Activated CD4-positive, alpha-beta memory T cell treated with anti-CD3 and anti-CD28 coated beads, Interleukin-2, amount 10 ng/mL, durations not matched to agents 7 days and 5 days (primary cell): ENCODE measurements around the gene SLC7A6OS. TPM values are rescaled to one million over a fixed set of nuclear protein-coding genes. Genes with fewer than 3 reads are reported as not detected.

Experiments used
- CTCF ChIA-PET: fragments of 350-600 bp; sonication (Branson Sonifier 250); formaldehyde crosslinking; loops from one replicate; lab custom pipeline; 2021; ENCODE audit warnings: antibody characterized with exemption, inconsistent platforms; lab: Charles Lee
- POLR2A ChIA-PET: fragments of 350-600 bp; sonication (Branson Sonifier 250); formaldehyde crosslinking; loops from one replicate; lab custom pipeline; 2021; ENCODE audit warnings: antibody characterized with exemption; lab: Charles Lee
- DNase-seq: peaks from one replicate; pipeline ENCODE4 v3.0.0-alpha.2; 2020
- H3K27ac Mint-ChIP-seq: one replicate; pipeline ENCODE4 v1.8.0; 2021; ENCODE audit warnings: mild to moderate bottlenecking, mixed read lengths
- H3K27me3 Mint-ChIP-seq: one replicate; pipeline ENCODE4 v1.8.0; 2021; ENCODE audit warnings: mixed read lengths
- H3K36me3 Mint-ChIP-seq: one replicate; pipeline ENCODE4 v1.8.0; 2021; ENCODE audit warnings: low read depth, mixed read lengths
- H3K4me1 Mint-ChIP-seq: one replicate; pipeline ENCODE4 v1.8.0; 2021; ENCODE audit warnings: mixed read lengths
- H3K4me3 Mint-ChIP-seq: one replicate; pipeline ENCODE4 v1.8.0; 2021; ENCODE audit warnings: mild to moderate bottlenecking, mixed read lengths
- H3K9me3 Mint-ChIP-seq: one replicate; pipeline ENCODE4 v1.8.0; 2021; ENCODE audit warnings: mixed read lengths
- total RNA-seq, 2 experiments: library from RNA; stranded (reverse); gene quantifications; one replicate each; pipeline ENCODE4 v1.2.3, GENCODE V29; 2021

SLC7A6OS gene
- total RNA-seq, 2 experiments from 2014 or later = 30.4 to 31.2 TPM

DNA sequence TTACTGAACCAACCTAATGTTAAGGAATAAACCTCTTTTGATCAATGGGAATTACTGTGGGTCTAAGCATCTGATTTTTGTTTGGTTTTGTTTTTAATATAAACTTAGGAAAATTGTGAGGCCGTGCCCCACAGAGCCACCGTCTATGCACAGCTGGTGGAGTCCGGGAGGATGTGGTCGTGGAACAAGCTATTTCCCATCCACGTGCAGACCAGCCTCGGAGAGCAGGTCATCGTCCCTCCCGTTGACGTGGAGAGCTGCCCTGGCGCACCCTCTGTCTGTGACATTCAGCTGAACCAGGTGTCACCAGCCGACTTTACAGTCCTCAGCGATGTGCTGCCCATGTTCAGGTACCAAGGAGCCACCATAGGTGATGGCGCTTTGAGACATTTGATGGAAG is 28.5 kb upstream of the SLC7A6OS start:
- Mint-ChIP-seq H3K36me3 (peaks cover 58% of the 10 kb centered on the region), H3K27ac (no peak overlapping the region), H3K4me1 (no peaks in the 10 kb centered on the region), H3K27me3 (no peaks in the 10 kb centered on the region), H3K4me3 (no peak overlapping the region), H3K9me3 (no peaks in the 10 kb centered on the region)
- no peak for DNase-seq
- ChIA-PET CTCF (interaction anchor here (1.2 kb wide), 1 partner anchor 10 kb away, joined by 4 read pairs; no protein-coding TSS in a partner anchor), POLR2A (interaction anchor here (0.6 to 1.0 kb wide), 3 partner anchors 28 to 78 kb away, joined by 3 read pairs; partner anchors contain the start of genes PRMT7 and SLC7A6OS)

GRCh38 chr16:68338326-68339119 is 27.8 kb upstream of the SLC7A6OS start:
- ChIA-PET CTCF (interaction anchor here (1.2 kb wide), 1 partner anchor 10 kb away, joined by 4 read pairs; no protein-coding TSS in a partner anchor), POLR2A (interaction anchor here (0.7 kb wide), 1 partner anchor 27 kb away, joined by 3 read pairs; the partner anchor contains the start of genes PRMT7 and SLC7A6OS)
- H3K27ac Mint-ChIP-seq = no peak overlapping the region
- H3K9me3 Mint-ChIP-seq = no peaks in the 10 kb centered on the region
- H3K4me3 Mint-ChIP-seq = no peak overlapping the region
- DNase-seq = no peak
- H3K36me3 Mint-ChIP-seq = peaks cover 60% of the 10 kb centered on the region
- no peaks in the 10 kb centered on the region for H3K4me1 Mint-ChIP-seq
- no peaks in the 10 kb centered on the region for H3K27me3 Mint-ChIP-seq

- H3K9me3 Mint-ChIP-seq = no peaks in the 10 kb centered on the region
Observed at GRCh38 chr16:68335175-68335574, 24.4 kb upstream of the SLC7A6OS start.

DNA sequence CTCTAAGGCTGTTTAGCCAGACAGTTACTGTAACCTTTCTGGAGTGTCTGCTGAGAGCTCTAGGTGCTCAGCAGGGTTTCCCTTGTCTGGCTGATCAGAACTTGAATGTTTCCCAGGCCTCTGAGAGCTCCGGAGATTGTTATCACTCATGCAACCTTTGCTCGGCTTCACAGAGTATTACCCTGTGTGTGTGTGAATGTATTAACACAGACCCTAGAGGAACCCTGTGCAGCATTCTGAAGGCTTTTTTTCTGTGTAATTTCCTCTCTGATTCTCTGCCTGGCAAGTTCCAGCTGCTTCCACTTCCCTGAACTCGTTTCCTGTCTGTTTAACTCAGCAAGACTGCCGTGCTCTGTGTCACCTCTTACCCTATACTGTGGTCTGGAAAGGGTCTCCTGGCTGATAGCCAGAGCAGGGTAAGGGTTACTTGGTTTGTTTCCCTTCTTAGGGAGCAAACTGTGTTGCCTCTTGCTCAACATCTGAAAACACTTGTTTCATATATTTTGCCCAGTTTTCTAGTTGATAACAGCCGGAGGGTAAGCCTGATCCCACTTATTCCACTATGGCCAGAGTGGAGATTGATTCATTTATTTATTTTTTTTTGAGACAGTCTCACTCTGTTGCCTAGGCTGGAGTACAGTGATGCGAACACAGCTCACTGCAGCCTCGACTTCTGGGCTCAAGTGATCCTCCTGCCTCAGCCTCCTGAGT is 21.8 kb upstream of the SLC7A6OS start:
- H3K36me3 Mint-ChIP-seq = peaks cover 34% of the 10 kb centered on the region

More at GRCh38 chr16:68335175-68335574, 24.4 kb upstream of the SLC7A6OS start:
- Mint-ChIP-seq H3K27ac (no peak overlapping the region), H3K4me3 (no peak overlapping the region), H3K27me3 (no peaks in the 10 kb centered on the region), H3K4me1 (peaks cover 12% of the 10 kb centered on the region), H3K36me3 (peaks cover 49% of the 10 kb centered on the region)
- DNase-seq = no peak
- CTCF ChIA-PET = interaction anchor here (4.8 kb wide), 1 partner anchor 73 kb away, joined by 54 read pairs; the partner anchor contains the start of gene SLC7A6
- POLR2A ChIA-PET = no interaction called here

GRCh38 chr16:68331879-68332410 is 21.2 kb upstream of the SLC7A6OS start:
- Mint-ChIP-seq H3K27ac (peak overlapping the region; percentile 47), H3K9me3 (no peaks in the 10 kb centered on the region), H3K36me3 (peaks cover 32% of the 10 kb centered on the region), H3K4me1 (peaks cover 17% of the 10 kb centered on the region), H3K27me3 (no peaks in the 10 kb centered on the region), H3K4me3 (no peak overlapping the region)
- ChIA-PET CTCF (interaction anchor here (1.5 to 4.8 kb wide), 2 partner anchors 24 to 69 kb away, joined by 5 to 54 read pairs; partner anchors contain the start of gene SLC7A6), POLR2A (interaction anchor here (1.4 to 2.5 kb wide), 4 partner anchors 9 to 71 kb away, joined by 3 to 8 read pairs (median 6); partner anchors contain the start of gene SLC7A6)
- DNase-seq = no peak

More for the DNA sequence above, 21.8 kb upstream of the SLC7A6OS start:
- CTCF ChIA-PET = interaction anchor here (0.6 to 4.8 kb wide), 3 partner anchors 23 to 90 kb away, joined by 3 to 54 read pairs (median 5); partner anchors contain the start of gene SLC7A6
- POLR2A ChIA-PET = interaction anchor here (1.4 to 2.5 kb wide), 4 partner anchors 9 to 71 kb away, joined by 3 to 8 read pairs (median 6); partner anchors contain the start of gene SLC7A6
- Mint-ChIP-seq H3K4me1 (peaks cover 13% of the 10 kb centered on the region), H3K27me3 (no peaks in the 10 kb centered on the region), H3K4me3 (no peak overlapping the region), H3K9me3 (no peaks in the 10 kb centered on the region), H3K27ac (peak overlapping the region; percentile 47)
- DNase-seq = peak; percentile 25

DNA sequence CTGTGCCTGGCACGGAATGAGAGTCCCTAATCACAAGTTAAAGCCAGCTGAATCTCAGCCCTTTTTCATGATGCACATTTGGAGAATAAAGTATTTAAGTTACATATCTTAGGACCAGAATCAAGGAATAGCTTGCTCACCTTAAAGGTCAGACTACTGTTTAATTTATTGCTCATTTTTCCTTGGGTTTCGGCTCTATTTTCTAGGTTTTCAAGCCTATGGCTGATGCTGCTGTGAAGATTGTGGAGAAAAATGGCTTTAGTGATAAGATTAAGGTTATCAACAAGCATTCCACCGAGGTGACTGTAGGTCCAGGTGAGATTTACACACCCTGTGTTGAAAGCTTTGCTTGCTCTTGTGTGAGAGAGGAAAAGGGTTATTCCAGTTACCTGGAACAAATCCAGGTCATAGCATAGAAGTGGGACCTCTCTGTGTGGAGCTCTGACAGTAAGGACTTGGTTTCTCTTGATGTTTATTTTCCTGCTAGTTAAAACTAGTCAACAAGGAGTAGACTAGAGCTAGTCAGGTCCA is 18.2 kb upstream of the SLC7A6OS start:
- no peak for DNase-seq
- no peaks in the 10 kb centered on the region for H3K27me3 Mint-ChIP-seq
- no peaks in the 10 kb centered on the region for H3K9me3 Mint-ChIP-seq
- H3K4me3 Mint-ChIP-seq = no peak overlapping the region
- H3K4me1 Mint-ChIP-seq = peaks cover 19% of the 10 kb centered on the region
- CTCF ChIA-PET = interaction anchor here (0.6 to 7.7 kb wide), 28 partner anchors 8 to 869 kb away, joined by 3 to 285 read pairs (median 6); partner anchors contain the start of genes PLA2G15, PRMT7, SLC7A6 and SLC7A6OS
- POLR2A ChIA-PET = interaction anchor here (0.8 to 4.0 kb wide), 5 partner anchors 10 to 68 kb away, joined by 3 to 27 read pairs (median 4); partner anchors contain the start of genes PRMT7, SLC7A6 and SLC7A6OS
- H3K27ac Mint-ChIP-seq = no peak overlapping the region
- peaks cover 30% of the 10 kb centered on the region for H3K36me3 Mint-ChIP-seq

- H3K9me3 Mint-ChIP-seq = no peaks in the 10 kb centered on the region
- H3K4me1 Mint-ChIP-seq = peaks cover 19% of the 10 kb centered on the region
- ChIA-PET CTCF (interaction anchor here (0.6 to 7.7 kb wide), 27 partner anchors 9 to 801 kb away, joined by 3 to 285 read pairs (median 6); partner anchors contain the start of genes PLA2G15, PRMT7, SLC7A6 and SLC7A6OS), POLR2A (interaction anchor here (0.8 to 4.0 kb wide), 6 partner anchors 9 to 68 kb away, joined by 3 to 27 read pairs (median 4); partner anchors contain the start of genes PRMT7, SLC7A6 and SLC7A6OS)
- H3K36me3 Mint-ChIP-seq = peaks cover 32% of the 10 kb centered on the region
- H3K27ac Mint-ChIP-seq = no peak overlapping the region
- peak; percentile 82 for DNase-seq
- no peak overlapping the region for H3K4me3 Mint-ChIP-seq
- H3K27me3 Mint-ChIP-seq = no peaks in the 10 kb centered on the region
Observed at GRCh38 chr16:68328151-68328859, 17.6 kb upstream of the SLC7A6OS start.

DNA sequence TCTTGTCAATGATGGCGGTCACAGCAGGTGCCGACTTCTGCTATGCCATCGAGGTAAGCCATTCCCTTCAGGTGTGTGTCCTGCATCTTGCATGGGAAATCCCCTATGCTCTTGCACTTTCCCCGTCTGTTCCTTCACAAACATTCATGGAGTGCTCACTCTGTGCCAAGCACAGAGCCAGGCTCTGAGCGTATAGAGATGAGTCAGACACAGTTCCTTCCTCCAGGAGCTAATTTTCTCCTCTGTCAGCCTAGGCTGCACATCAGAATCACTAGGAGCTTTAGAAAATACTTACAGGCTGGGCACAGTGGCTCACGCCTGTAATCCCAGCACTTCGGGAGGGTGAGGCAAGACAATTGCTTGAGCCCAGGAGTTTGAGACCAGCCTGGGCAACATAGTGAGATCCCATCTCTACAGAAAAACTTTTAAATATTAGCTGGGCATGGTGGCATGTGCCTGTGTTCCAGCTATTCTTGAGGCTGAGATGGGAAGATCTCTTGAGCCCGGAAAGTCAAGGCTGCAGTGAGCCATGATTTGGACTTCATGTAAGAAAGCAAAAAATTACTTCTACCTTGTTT is 14.1 kb upstream of the SLC7A6OS start:
- Mint-ChIP-seq H3K9me3 (no peaks in the 10 kb centered on the region), H3K4me3 (no peak overlapping the region), H3K27ac (no peak overlapping the region), H3K27me3 (no peaks in the 10 kb centered on the region), H3K36me3 (peaks cover 30% of the 10 kb centered on the region), H3K4me1 (peaks cover 8% of the 10 kb centered on the region)
- CTCF ChIA-PET = interaction anchor here (7.7 kb wide), 1 partner anchor 62 kb away, joined by 285 read pairs; the partner anchor contains the start of gene SLC7A6
- no peak for DNase-seq
- POLR2A ChIA-PET = interaction anchor here (0.9 kb wide), 1 partner anchor 61 kb away, joined by 3 read pairs; no protein-coding TSS in a partner anchor

- Mint-ChIP-seq H3K9me3 (no peaks in the 10 kb centered on the region), H3K4me3 (no peak overlapping the region), H3K27me3 (no peaks in the 10 kb centered on the region), H3K27ac (no peak overlapping the region), H3K36me3 (peaks cover 32% of the 10 kb centered on the region), H3K4me1 (peaks cover 10% of the 10 kb centered on the region)
- ChIA-PET CTCF (interaction anchor here (1.0 to 7.7 kb wide), 3 partner anchors 13 to 88 kb away, joined by 3 to 285 read pairs (median 3); partner anchors contain the start of genes PRMT7, SLC7A6 and SLC7A6OS), POLR2A (interaction anchor here (0.9 to 1.3 kb wide), 2 partner anchors 13 to 60 kb away, joined by 3 to 5 read pairs; partner anchors contain the start of genes PRMT7 and SLC7A6OS)
- DNase-seq = no peak
Observed at GRCh38 chr16:68324336-68324735, 13.6 kb upstream of the SLC7A6OS start.

DNA sequence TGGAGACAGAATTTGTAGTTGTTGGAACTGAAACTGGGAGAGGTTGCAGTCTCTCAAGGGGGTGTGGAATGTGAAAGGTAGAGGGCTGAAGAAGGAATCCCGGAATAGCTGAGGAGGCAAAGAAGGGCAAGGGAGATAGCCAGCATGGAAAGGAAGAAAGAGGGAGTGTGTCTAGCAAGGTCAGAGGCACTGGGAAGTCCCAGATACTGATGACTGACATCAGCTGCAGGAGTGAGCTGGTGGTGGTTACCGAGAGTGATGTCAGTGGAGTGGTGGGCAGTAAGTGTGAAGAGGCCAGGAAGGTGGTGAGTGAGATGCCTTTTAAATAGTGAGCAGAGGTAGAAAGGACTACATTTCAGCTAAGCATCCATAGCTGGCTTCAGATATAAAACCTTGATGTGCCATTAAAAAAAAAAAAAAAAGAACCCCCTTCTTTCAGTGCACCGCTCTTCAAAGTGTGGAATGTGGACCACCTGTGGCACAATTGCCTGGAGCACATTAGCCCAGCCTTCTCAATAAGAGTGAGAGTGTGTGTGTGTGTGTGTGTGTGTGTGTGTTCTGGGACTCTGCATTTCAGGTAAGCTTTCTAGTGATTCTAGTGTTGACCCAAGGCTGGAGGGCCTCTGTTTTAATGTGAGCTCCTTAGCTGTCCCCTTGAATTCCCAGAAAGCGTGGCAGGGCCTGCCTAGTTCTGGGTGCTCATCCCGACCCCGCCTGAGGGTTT is 8.6 kb upstream of the SLC7A6OS start:
- Mint-ChIP-seq H3K36me3 (peaks cover 34% of the 10 kb centered on the region), H3K9me3 (no peaks in the 10 kb centered on the region), H3K27me3 (no peaks in the 10 kb centered on the region), H3K4me3 (no peak overlapping the region), H3K27ac (peak overlapping the region; percentile 29), H3K4me1 (peaks cover 19% of the 10 kb centered on the region)
- peak; percentile 30 for DNase-seq
- ChIA-PET POLR2A (interaction anchor here (0.8 to 1.9 kb wide), 4 partner anchors 9 to 55 kb away, joined by 3 to 6 read pairs (median 4); partner anchors contain the start of genes PRMT7, SLC7A6 and SLC7A6OS), CTCF (interaction anchor here (3.1 to 4.6 kb wide), 2 partner anchors 9 to 57 kb away, joined by 15 to 35 read pairs; partner anchors contain the start of gene SLC7A6)
